ENCODE results near the gene DNAJC5. TPM values are rescaled to one million over a fixed set of nuclear protein-coding genes. Genes with fewer than 3 reads are reported as not detected.
"Not testable (repeated sequence)": the region's sequence is repeated elsewhere in the genome, so short reads cannot be mapped to it uniquely, and the experiment has no call there.

Gene DNAJC5
- total and polyA plus RNA-seq, 8 donors = 23.1 to 60.1 (median 38.1) TPM

DNA sequence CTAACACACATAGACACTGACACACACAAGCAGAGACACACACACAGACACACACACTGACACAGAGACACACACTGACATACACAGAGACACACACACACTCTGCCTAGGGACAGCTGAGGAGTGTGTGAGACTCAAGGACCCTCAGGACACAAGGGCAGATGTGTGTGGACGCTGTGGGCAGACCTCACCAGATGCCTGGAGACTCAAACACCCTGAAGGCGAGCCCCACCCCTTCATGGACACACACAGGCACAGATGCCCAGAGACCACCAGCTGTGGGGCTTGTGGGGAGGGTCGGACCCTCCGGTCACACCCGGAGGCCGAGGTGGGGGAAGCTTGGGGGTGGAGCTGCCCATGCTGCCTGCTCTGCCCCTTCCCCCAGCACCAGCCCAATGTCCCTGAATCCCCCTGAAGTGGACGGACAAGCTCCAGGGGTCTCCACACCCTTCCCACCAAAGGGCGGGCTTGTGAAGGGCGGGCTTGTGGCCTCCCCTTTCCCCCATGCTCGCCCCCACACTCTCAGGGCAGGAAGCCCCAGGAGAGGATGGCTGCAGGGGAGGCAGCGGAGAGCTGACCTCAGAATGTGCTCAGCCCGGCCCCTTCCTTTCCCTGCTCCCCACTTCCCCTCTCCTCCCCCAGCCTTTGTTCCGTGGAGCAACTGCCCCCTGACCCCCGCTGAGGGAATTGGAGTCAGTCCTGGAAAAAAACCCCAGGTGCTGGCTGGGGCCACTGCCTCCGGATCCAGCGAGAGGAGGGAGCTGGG is 47.5 kb upstream of the DNAJC5 start:
- peaks cover 3 to 78% (median 44%) of the 10 kb centered on the region in 3 donors for H3K27me3 ChIP-seq
- H3K9me3 ChIP-seq = no peaks in the 10 kb centered on the region
- peak overlapping the region; percentile 9 to 65 (median 40) for H3K27ac ChIP-seq
- peak in 1 of 2 donors; percentile 66 for DNase-seq
- H3K4me1 ChIP-seq = peaks cover 8 to 29% (median 20%) of the 10 kb centered on the region in 4 donors
- 29 to 49% (median 33%) methylated on average over 8 to 16 of the region's 16 CpGs for WGBS, 5 donors
- no peaks in the 10 kb centered on the region for H3K36me3 ChIP-seq
- intact Hi-C loops (cut with DNase I; ENCODE audit: low total_unique reads) = no loop called here
- no peak overlapping the region for H3K4me3 ChIP-seq
- TF ChIP-seq POLR2A (IDR thresholded peaks at IDR 0.05) (no peak), EP300 (IDR thresholded peaks at IDR 0.05) (no peak), POLR2AphosphoS5 (IDR thresholded peaks at IDR 0.05) (no peak)
- TF ChIP-seq, protein P1, sequence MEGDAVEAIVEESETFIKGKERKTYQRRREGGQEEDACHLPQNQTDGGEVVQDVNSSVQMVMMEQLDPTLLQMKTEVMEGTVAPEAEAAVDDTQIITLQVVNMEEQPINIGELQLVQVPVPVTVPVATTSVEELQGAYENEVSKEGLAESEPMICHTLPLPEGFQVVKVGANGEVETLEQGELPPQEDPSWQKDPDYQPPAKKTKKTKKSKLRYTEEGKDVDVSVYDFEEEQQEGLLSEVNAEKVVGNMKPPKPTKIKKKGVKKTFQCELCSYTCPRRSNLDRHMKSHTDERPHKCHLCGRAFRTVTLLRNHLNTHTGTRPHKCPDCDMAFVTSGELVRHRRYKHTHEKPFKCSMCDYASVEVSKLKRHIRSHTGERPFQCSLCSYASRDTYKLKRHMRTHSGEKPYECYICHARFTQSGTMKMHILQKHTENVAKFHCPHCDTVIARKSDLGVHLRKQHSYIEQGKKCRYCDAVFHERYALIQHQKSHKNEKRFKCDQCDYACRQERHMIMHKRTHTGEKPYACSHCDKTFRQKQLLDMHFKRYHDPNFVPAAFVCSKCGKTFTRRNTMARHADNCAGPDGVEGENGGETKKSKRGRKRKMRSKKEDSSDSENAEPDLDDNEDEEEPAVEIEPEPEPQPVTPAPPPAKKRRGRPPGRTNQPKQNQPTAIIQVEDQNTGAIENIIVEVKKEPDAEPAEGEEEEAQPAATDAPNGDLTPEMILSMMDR (IDR thresholded peaks at IDR 0.05) = no peak

DNA sequence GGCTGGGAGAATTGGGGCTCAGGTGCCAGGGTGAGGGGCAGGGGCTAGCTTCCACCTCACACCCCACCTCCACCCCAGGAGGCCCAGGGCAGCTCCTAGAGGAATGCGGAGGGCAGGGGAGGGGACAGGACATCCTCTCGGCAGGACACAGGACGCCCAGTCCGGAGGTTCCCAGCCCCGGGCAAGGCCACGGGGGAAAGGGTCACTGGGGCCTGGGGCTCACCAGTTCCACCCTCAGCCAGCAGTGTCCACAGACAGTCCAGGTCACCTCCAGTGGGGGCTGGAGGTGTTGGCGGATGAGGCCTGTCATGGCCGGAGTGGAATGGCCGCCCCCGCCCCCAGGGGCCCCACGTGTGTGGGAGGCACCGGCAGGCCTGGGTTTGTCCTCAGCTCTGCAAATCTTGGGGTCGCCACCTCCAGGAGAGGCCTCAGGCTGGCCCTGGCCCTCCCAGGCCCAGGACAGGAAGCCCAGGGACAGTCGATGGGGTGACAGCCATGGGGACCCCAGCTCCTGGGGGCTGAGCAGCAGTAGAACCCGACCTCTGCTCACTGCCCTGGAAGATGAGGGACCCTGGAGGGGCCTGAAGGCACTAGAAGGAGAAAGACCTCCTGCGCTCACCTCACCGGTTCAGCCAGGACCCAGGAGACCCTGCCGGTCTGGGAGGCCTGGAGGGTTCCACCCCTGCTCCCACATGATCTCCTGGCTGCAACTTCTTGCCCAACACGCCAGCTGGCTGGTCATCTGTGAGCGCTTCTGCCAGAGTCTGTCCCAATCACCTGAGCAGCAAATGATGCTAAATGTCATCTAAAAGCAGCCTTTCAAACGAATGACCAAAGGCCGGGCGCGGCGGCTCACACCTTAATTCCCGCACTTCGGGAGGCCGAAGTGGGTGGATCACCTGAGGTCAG is 46.7 kb upstream of the DNAJC5 start:
- H3K36me3 ChIP-seq = no peaks in the 10 kb centered on the region
- TF ChIP-seq POLR2A (IDR thresholded peaks at IDR 0.05) = no peak
- TF ChIP-seq POLR2AphosphoS5 (IDR thresholded peaks at IDR 0.05) = no peak
- TF ChIP-seq, protein P1 (IDR thresholded peaks at IDR 0.05) = no peak
- no peak for TF ChIP-seq EP300 (IDR thresholded peaks at IDR 0.05)
- no peaks in the 10 kb centered on the region for H3K9me3 ChIP-seq
- no peak for DNase-seq
- intact Hi-C loops (cut with DNase I; ENCODE audit: low total_unique reads) = no loop called here
- H3K27me3 ChIP-seq = peaks cover 3 to 78% (median 44%) of the 10 kb centered on the region in 3 donors
- H3K4me3 ChIP-seq = no peak overlapping the region
- peak overlapping the region in 4 of 5 donors; percentile 20 to 65 (median 51) for H3K27ac ChIP-seq
- WGBS, 5 donors = 66 to 86% (median 69%) methylated on average over 15 to 28 of the region's 28 CpGs
- H3K4me1 ChIP-seq = peaks cover 8 to 29% (median 20%) of the 10 kb centered on the region in 4 donors

DNA sequence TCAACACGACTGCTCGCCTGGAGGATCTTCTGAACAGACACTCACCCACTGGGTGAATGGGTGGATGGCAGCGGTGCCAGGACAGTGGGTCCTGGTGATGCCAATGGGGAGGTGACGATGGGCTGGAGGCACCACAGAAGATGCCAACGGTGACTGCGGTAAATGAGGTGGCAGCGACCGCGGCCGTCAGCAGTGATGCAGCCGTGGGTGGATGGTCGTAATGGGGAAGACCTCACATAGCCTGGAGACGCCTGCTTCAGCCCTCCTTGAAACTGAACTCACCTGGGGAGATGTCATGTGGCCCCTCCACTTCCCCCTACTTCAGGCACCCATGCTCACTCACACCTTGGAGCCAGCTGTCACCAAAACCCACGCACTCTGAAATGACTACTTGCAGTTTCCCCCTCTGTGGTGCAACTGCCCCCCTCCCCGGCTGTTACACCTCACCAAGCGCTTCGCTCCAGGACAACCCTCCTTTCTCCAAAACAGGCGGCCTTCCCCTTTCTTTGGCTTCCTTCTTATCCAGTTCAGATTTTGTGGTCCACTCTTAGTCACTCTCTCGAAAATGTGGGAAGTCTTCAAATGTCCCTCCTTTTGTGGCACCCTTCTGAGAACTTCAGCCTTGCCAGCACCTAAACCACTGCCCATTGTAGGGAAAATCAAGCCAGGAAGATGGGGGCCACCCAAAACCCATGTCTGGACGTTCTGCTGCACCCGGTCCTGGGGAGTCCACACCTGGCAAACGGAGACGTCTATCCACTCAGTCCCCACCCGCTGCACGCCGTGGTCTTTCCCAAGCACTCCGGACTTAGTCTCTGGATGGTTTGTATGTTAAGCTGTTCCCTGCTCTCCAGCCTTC is 44.0 kb upstream of the DNAJC5 start:
- no peaks in the 10 kb centered on the region for H3K9me3 ChIP-seq
- no peak overlapping the region for H3K27ac ChIP-seq
- no peak for TF ChIP-seq EP300 (IDR thresholded peaks at IDR 0.05)
- TF ChIP-seq POLR2AphosphoS5 (IDR thresholded peaks at IDR 0.05) = no peak
- no peak for TF ChIP-seq POLR2A (IDR thresholded peaks at IDR 0.05)
- TF ChIP-seq, protein P1 (IDR thresholded peaks at IDR 0.05) = no peak
- WGBS, 5 donors = 65 to 78% (median 74%) methylated on average over 20 to 27 of the region's 27 CpGs
- no peak overlapping the region for H3K4me3 ChIP-seq
- peaks cover 21 to 47% (median 41%) of the 10 kb centered on the region in 4 donors for H3K4me1 ChIP-seq
- no peak for DNase-seq
- intact Hi-C loops (cut with DNase I; ENCODE audit: low total_unique reads) = no loop called here
- peaks cover 3 to 78% (median 41%) of the 10 kb centered on the region in 3 donors for H3K27me3 ChIP-seq
- H3K36me3 ChIP-seq = no peaks in the 10 kb centered on the region

DNA sequence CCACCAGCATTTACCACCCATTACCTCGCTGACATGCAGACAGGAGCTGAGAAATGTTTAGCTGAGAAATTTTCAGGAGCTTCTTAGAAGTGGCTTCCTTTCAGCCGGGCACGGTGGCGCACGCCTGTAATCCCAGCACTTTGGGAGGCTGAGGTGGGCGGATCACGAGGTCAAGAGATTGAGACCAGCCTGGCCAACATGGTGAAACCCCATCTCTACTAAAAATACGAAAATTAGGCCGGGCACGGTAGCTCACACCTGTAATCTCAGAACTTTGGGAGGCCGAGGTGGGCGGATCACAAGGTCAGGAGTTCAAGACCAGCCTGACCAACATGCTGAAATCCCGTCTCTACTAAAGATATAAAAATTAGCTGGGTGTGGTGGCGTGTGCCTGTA is 43.4 kb upstream of the DNAJC5 start:
- H3K4me3 ChIP-seq; DNase-seq; H3K36me3 ChIP-seq; H3K27ac ChIP-seq; intact Hi-C loops (cut with DNase I; ENCODE audit: low total_unique reads); H3K9me3 ChIP-seq: not testable (repeated sequence)
- WGBS, 5 donors = 80 to 88% (median 83%) methylated on average over 11 to 14 of the region's 14 CpGs
- peaks cover 3 to 78% (median 37%) of the 10 kb centered on the region in 3 donors for H3K27me3 ChIP-seq
- peaks cover 15 to 42% (median 40%) of the 10 kb centered on the region in 4 donors for H3K4me1 ChIP-seq

DNA sequence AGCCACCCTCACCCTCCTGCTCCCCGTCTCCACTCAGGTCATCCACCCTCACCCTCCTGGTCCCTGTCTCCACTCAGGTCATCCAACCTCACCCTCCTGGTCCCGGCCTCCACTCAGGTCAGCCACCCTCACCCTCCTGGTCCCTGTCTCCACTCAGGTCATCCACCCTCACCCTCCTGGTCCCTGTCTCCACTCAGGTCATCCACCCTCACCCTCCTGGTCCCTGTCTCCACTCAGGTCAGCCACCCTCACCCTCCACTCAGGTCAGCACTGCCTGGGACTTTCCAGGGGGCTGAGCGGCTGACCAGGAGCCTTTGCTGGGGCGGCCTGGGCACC is 41.2 kb upstream of the DNAJC5 start:
- H3K9me3 ChIP-seq; intact Hi-C loops (cut with DNase I; ENCODE audit: low total_unique reads); H3K36me3 ChIP-seq; H3K4me3 ChIP-seq; DNase-seq: not testable (repeated sequence)
- peaks cover 24 to 48% (median 43%) of the 10 kb centered on the region in 4 donors for H3K4me1 ChIP-seq
- H3K27me3 ChIP-seq = peaks cover 0 to 79% (median 33%) of the 10 kb centered on the region in 3 donors
- peak overlapping the region in 4 of 5 donors; percentile 65 to 75 (median 66) for H3K27ac ChIP-seq
- 54 to 68% (median 58%) methylated on average over 3 to 4 of the region's 4 CpGs for WGBS, 5 donors
